ENCODE measurements around the gene KIF20B. TPM values are rescaled to one million over a fixed set of nuclear protein-coding genes. Genes with fewer than 3 reads are reported as not detected.

The KIF20B gene
- total RNA-seq, 2 experiments from 2014 or later, result 25.0 to 87.0 TPM

- no peaks in the 10 kb centered on the region for H3K9me2 ChIP-seq (ENCODE audit: insufficient read depth, low read length)
- H3K4me3 ChIP-seq (ENCODE audit: low read depth, low read length, poor library complexity, severe bottlenecking), result no peak overlapping the region
- H2AFZ ChIP-seq (ENCODE audit: low read length), result no peak overlapping the region
- no peak overlapping the region for H3K27ac ChIP-seq (ENCODE audit: low read depth, low read length, poor library complexity, severe bottlenecking)
- intact Hi-C loops (cut with micrococcal nuclease; ENCODE audit: unreplicated experiment), result no loop called here
- no peaks in the 10 kb centered on the region for H3K79me2 ChIP-seq (ENCODE audit: insufficient read depth, low read depth, low read length)
- BruUV-seq (replicated peaks), result no TSS peak
- DNase-seq (ENCODE audit: low spot score), result no peak
- H3K9me3 ChIP-seq (ENCODE audit: low read length), result no peaks in the 10 kb centered on the region
- H3K4me2 ChIP-seq (ENCODE audit: low read length), result no peak overlapping the region
- POLR2A ChIA-PET, result interaction anchor here (1.0 to 2.8 kb wide), 2 partner anchors 11 to 18 kb away, joined by 3 to 9 read pairs; partner anchors contain the start of gene KIF20B
- TF ChIP-seq EZH2phosphoT487 (IDR thresholded peaks at IDR 0.05; ENCODE audit: borderline replicate concordance, low read depth, low read length), result no peak
- no peak for TF ChIP-seq CTCF (conservative IDR thresholded peaks at IDR 0.05; ENCODE audit: low read length)
- H3K4me1 ChIP-seq (ENCODE audit: insufficient read depth, low read length, poor library complexity, severe bottlenecking), result peaks cover 4% of the 10 kb centered on the region
- H3K36me3 ChIP-seq (ENCODE audit: insufficient read depth, low read length), result no peaks in the 10 kb centered on the region
- no peaks in the 10 kb centered on the region for H4K20me1 ChIP-seq (ENCODE audit: insufficient read depth, low read length)
- CTCF ChIA-PET (ENCODE audit: unreplicated experiment), result interaction anchor here (1.1 kb wide), 1 partner anchor 18 kb away, joined by 3 read pairs; the partner anchor contains the start of gene KIF20B
These were observed 17.5 kb upstream of the KIF20B start for GRCh38 chr10:89683883-89684282.

DNA sequence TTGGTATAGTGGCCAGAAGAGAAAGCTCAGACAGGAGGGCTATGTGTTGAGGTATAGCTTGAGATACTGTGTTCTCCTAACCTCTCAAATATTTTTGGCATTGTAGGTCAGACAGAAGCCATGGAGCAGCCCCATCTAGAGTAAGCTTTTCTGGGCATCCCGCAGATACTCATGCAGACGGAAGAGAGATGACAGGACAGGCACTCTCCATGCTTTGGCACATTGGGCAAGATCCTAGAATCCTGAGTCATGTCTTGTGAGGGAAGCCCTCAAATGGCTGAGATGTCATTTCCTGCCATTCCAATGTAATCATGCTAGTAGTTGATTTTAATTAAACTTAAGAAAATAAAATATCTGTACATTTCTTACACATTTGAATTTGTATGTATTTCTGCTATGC, 16.8 kb upstream of the KIF20B start:
- no peaks in the 10 kb centered on the region for H4K20me1 ChIP-seq (ENCODE audit: insufficient read depth, low read length)
- ChIA-PET POLR2A (interaction anchor here (0.6 to 2.8 kb wide), 4 partner anchors 10 to 443 kb away, joined by 3 to 9 read pairs (median 3); partner anchors contain the start of gene KIF20B), CTCF (ENCODE audit: unreplicated experiment) (no interaction called here)
- TF ChIP-seq CTCF (conservative IDR thresholded peaks at IDR 0.05; ENCODE audit: low read length), result no peak
- no peak for TF ChIP-seq EZH2phosphoT487 (IDR thresholded peaks at IDR 0.05; ENCODE audit: borderline replicate concordance, low read depth, low read length)
- intact Hi-C loops (cut with micrococcal nuclease; ENCODE audit: unreplicated experiment), result no loop called here
- no peak for DNase-seq (ENCODE audit: low spot score)
- H3K4me2 ChIP-seq (ENCODE audit: low read length), result no peak overlapping the region
- H3K9me3 ChIP-seq (ENCODE audit: low read length), result no peaks in the 10 kb centered on the region
- no TSS peak for BruUV-seq (replicated peaks)
- no peak overlapping the region for H3K27ac ChIP-seq (ENCODE audit: low read depth, low read length, poor library complexity, severe bottlenecking)
- no peaks in the 10 kb centered on the region for H3K79me2 ChIP-seq (ENCODE audit: insufficient read depth, low read depth, low read length)
- H3K4me1 ChIP-seq (ENCODE audit: insufficient read depth, low read length, poor library complexity, severe bottlenecking), result peaks cover 4% of the 10 kb centered on the region
- no peak overlapping the region for H3K4me3 ChIP-seq (ENCODE audit: low read depth, low read length, poor library complexity, severe bottlenecking)
- H3K9me2 ChIP-seq (ENCODE audit: insufficient read depth, low read length), result no peaks in the 10 kb centered on the region
- no peaks in the 10 kb centered on the region for H3K36me3 ChIP-seq (ENCODE audit: insufficient read depth, low read length)
- H2AFZ ChIP-seq (ENCODE audit: low read length), result no peak overlapping the region

DNA sequence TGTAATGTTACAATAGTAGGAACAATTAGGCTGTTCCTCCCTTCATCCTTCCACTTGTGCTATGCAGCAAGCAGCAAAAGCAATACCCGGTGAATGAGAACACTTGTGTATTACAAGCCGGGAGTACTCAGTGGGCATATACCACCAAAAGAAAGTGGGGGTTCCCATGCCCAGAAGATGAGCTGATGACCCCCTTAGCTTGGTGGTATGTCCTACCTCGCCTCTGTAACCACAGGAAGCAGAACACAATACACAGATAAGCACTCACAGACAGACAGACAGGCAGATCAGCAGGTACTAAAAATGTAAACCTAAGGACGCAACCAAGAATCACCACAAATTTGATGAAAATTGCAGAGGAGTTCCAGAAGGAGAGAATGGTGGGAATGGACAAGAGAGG, 15.5 kb upstream of the KIF20B start:
- ChIA-PET CTCF (ENCODE audit: unreplicated experiment) (no interaction called here), POLR2A (interaction anchor here (0.7 kb wide), 2 partner anchors 12 to 16 kb away, joined by 3 read pairs; no protein-coding TSS in a partner anchor)
- no peaks in the 10 kb centered on the region for H3K9me2 ChIP-seq (ENCODE audit: insufficient read depth, low read length)
- no peak overlapping the region for H3K27ac ChIP-seq (ENCODE audit: low read depth, low read length, poor library complexity, severe bottlenecking)
- H3K9me3 ChIP-seq (ENCODE audit: low read length), result no peaks in the 10 kb centered on the region
- no TSS peak for BruUV-seq (replicated peaks)
- H3K4me3 ChIP-seq (ENCODE audit: low read depth, low read length, poor library complexity, severe bottlenecking), result no peak overlapping the region
- TF ChIP-seq CTCF (conservative IDR thresholded peaks at IDR 0.05; ENCODE audit: low read length), result no peak
- TF ChIP-seq EZH2phosphoT487 (IDR thresholded peaks at IDR 0.05; ENCODE audit: borderline replicate concordance, low read depth, low read length), result no peak
- no peak overlapping the region for H2AFZ ChIP-seq (ENCODE audit: low read length)
- H3K36me3 ChIP-seq (ENCODE audit: insufficient read depth, low read length), result no peaks in the 10 kb centered on the region
- intact Hi-C loops (cut with micrococcal nuclease; ENCODE audit: unreplicated experiment), result no loop called here
- H3K4me1 ChIP-seq (ENCODE audit: insufficient read depth, low read length, poor library complexity, severe bottlenecking), result peaks cover 4% of the 10 kb centered on the region
- H3K4me2 ChIP-seq (ENCODE audit: low read length), result no peak overlapping the region
- H4K20me1 ChIP-seq (ENCODE audit: insufficient read depth, low read length), result no peaks in the 10 kb centered on the region
- DNase-seq (ENCODE audit: low spot score), result no peak
- no peaks in the 10 kb centered on the region for H3K79me2 ChIP-seq (ENCODE audit: insufficient read depth, low read depth, low read length)

Data from OCI-LY7 (cell line).